NOMO-1 treated with DMSO at 0.1 percent for 48 hours (cell line): ENCODE data around the gene ADD2.
A peak's percentile ranks its signal among the peaks of the same experiment; 100 is the strongest.
"Not testable (repeated sequence)": the region's sequence is repeated elsewhere in the genome, so short reads cannot be mapped to it uniquely, and the experiment has no call there.

Experiments
- DNase-seq: peaks from one replicate; lab custom pipeline; 2025; ENCODE audit not compliant: unreplicated experiment; lab: John Stamatoyannopoulos, UW

ADD2 gene

GRCh38 chr2:70767699-70768589, at the start of gene ADD2:
ADD2 (minus strand) TSS chr2:70768200; CDS start chr2:70706408, 61,792 bp downstream.
- peak; percentile 66 for DNase-seq

- DNase-seq, result peak; percentile 26
Observed at GRCh38 chr2:70817284-70817954, 49.4 kb upstream of the ADD2 start.

- DNase-seq, result no peak
Observed at GRCh38 chr2:70816726-70817125, 48.7 kb upstream of the ADD2 start.

GRCh38 chr2:70808983-70809958, 41.3 kb upstream of the ADD2 start:
- DNase-seq, result no peak

GRCh38 chr2:70807828-70808118, 39.8 kb upstream of the ADD2 start:
- no peak for DNase-seq

GRCh38 chr2:70807102-70807827, 39.3 kb upstream of the ADD2 start:
- no peak for DNase-seq

- no peak for DNase-seq
Observed at GRCh38 chr2:70806620-70807019, 38.6 kb upstream of the ADD2 start.

- DNase-seq, result no peak
Observed at GRCh38 chr2:70806013-70806412, 38.0 kb upstream of the ADD2 start.

- no peak for DNase-seq
Observed at GRCh38 chr2:70801607-70802263, 33.7 kb upstream of the ADD2 start.

- DNase-seq, result no peak
Observed at GRCh38 chr2:70799706-70800105, 31.7 kb upstream of the ADD2 start.

GRCh38 chr2:70797996-70798395, 30.0 kb upstream of the ADD2 start:
- not testable (repeated sequence) for DNase-seq

GRCh38 chr2:70797506-70797905, 29.5 kb upstream of the ADD2 start:
- no peak for DNase-seq

GRCh38 chr2:70796262-70796661, 28.3 kb upstream of the ADD2 start:
- DNase-seq, result no peak

GRCh38 chr2:70795164-70795995, 27.4 kb upstream of the ADD2 start:
- no peak for DNase-seq

GRCh38 chr2:70793450-70793849, 25.4 kb upstream of the ADD2 start:
- DNase-seq, result peak; percentile 95

GRCh38 chr2:70790136-70790828, 22.3 kb upstream of the ADD2 start, which contains the start of gene FIGLA:
FIGLA (minus strand) TSS chr2:70790643; CDS start chr2:70790638, 5 bp downstream.
- no peak for DNase-seq

- DNase-seq, result peak; percentile 62
Observed at GRCh38 chr2:70789304-70790135, 21.5 kb upstream of the ADD2 start.
